CD14-positive monocyte (primary cell): ENCODE results near the gene PTPRD. TPM values are rescaled to one million over a fixed set of nuclear protein-coding genes. Genes with fewer than 3 reads are reported as not detected.

Experiments
- DNase-seq, 3 donors: peaks; one replicate each; pipeline ENCODE4 v3.0.0-alpha.2; 2011 to 2022
- H2AFZ ChIP-seq: 2 replicates; pipeline ENCODE4 v1.6.0; 2012; ENCODE audit warnings: mild to moderate bottlenecking, low read depth, low read length, inconsistent platforms; ENCODE audit not compliant: insufficient read depth, poor library complexity, severe bottlenecking
- H3K27ac ChIP-seq, 2 donors: 1 replicate in 1 of 2; 2 replicates in 1 of 2; pipeline ENCODE4 v1.5.1; 2012 to 2013; ENCODE audit warnings: low read length in 2 of 2, control low read depth in 1 of 2, inconsistent platforms in 1 of 2, low read depth in 1 of 2, mild to moderate bottlenecking in 1 of 2
- H3K27me3 ChIP-seq, 2 donors: one replicate each; pipeline versions ENCODE4 v1.6.0 to v1.6.1; 2011 to 2013; ENCODE audit warnings: low read length in 2 of 2; ENCODE audit not compliant: control insufficient read depth in 2 of 2, insufficient read depth in 2 of 2
- H3K36me3 ChIP-seq, 2 donors: replicated peaks in 1 of 2; 1 replicate in 1 of 2; 2 replicates in 1 of 2; pipeline versions ENCODE4 v1.5.1 to v1.6.1; 2012 to 2013; ENCODE audit warnings: low read length in 2 of 2, control low read depth in 1 of 2, inconsistent platforms in 1 of 2, mild to moderate bottlenecking in 1 of 2; ENCODE audit not compliant: insufficient read depth in 2 of 2, control insufficient read depth in 1 of 2
- H3K4me1 ChIP-seq, 2 donors: 1 replicate in 1 of 2; 2 replicates in 1 of 2; pipeline versions ENCODE4 v1.5.1 to v1.6.1; 2012 to 2013; ENCODE audit warnings: low read length in 2 of 2, control low read depth in 1 of 2, inconsistent platforms in 1 of 2, mild to moderate bottlenecking in 1 of 2, moderate library complexity in 1 of 2; ENCODE audit not compliant: insufficient read depth in 2 of 2, control insufficient read depth in 1 of 2
- H3K4me2 ChIP-seq: replicated peaks from 2 replicates; pipeline ENCODE3; 2012; ENCODE audit warnings: low read length, moderate library complexity, mild to moderate bottlenecking; ENCODE audit not compliant: poor library complexity, severe bottlenecking; ENCODE audit errors: extremely low read depth
- H3K4me3 ChIP-seq, 3 experiments: fragments of 200-600 bp in 1 of 3; sonication (generic) in 1 of 3; replicated peaks in 1 of 3; 1 replicate in 2 of 3; 2 replicates in 1 of 3; pipeline ENCODE4 v1.5.1; 2011 to 2013; ENCODE audit warnings: low read length in 3 of 3, mild to moderate bottlenecking in 3 of 3, control low read depth in 2 of 3, low read depth in 2 of 3, inconsistent platforms in 1 of 3, moderate library complexity in 1 of 3
- H3K79me2 ChIP-seq: 2 replicates; pipeline ENCODE4 v1.6.0; 2012; ENCODE audit warnings: mild to moderate bottlenecking, control low read depth, inconsistent platforms, low read length, moderate library complexity; ENCODE audit not compliant: insufficient read depth
- H3K9ac ChIP-seq: 2 replicates; pipeline ENCODE4 v1.6.0; 2017; ENCODE audit warnings: low read length, mild to moderate bottlenecking; ENCODE audit not compliant: insufficient read depth, poor library complexity, severe bottlenecking
- H3K9me3 ChIP-seq, 2 donors: replicated peaks in 1 of 2; 1 replicate in 1 of 2; 2 replicates in 1 of 2; pipeline versions ENCODE4 v1.5.1 to v1.6.1; 2012 to 2013; ENCODE audit warnings: low read length in 2 of 2, control low read depth in 1 of 2; ENCODE audit not compliant: control insufficient read depth in 1 of 2, insufficient read depth in 1 of 2
- H4K20me1 ChIP-seq: 2 replicates; pipeline ENCODE4 v1.6.0; 2012; ENCODE audit warnings: mild to moderate bottlenecking, low read length, control low read depth, moderate library complexity; ENCODE audit not compliant: insufficient read depth
- H3K27ac Mint-ChIP-seq, 7 donors: one replicate each; pipeline ENCODE4 v1.8.0; 2020; ENCODE audit warnings: mild to moderate bottlenecking in 7 of 7, mixed read lengths in 7 of 7, moderate library complexity in 6 of 7, inconsistent platforms in 2 of 7
- H3K27me3 Mint-ChIP-seq, 3 donors: one replicate each; pipeline ENCODE4 v1.8.0; 2021 to 2022; ENCODE audit warnings: low read depth in 3 of 3, mild to moderate bottlenecking in 3 of 3, mixed read lengths in 3 of 3, moderate library complexity in 3 of 3, inconsistent platforms in 1 of 3
- H3K36me3 Mint-ChIP-seq, 2 donors: one replicate each; pipeline ENCODE4 v1.8.0; 2020; ENCODE audit warnings: mixed read lengths in 2 of 2, inconsistent platforms in 1 of 2, mild to moderate bottlenecking in 1 of 2
- H3K4me1 Mint-ChIP-seq: one replicate; pipeline ENCODE4 v1.8.0; 2020; ENCODE audit warnings: mild to moderate bottlenecking, mixed read lengths
- H3K4me3 Mint-ChIP-seq, 2 donors: one replicate each; pipeline ENCODE4 v1.8.0; 2020; ENCODE audit warnings: mild to moderate bottlenecking in 2 of 2, mixed read lengths in 2 of 2, moderate library complexity in 1 of 2
- H3K9me3 Mint-ChIP-seq, 7 donors: one replicate each; pipeline ENCODE4 v1.8.0; 2020 to 2022; ENCODE audit warnings: mixed read lengths in 7 of 7, mild to moderate bottlenecking in 6 of 7, moderate library complexity in 6 of 7, inconsistent platforms in 2 of 7
- WGBS: methylation state at CpG from one replicate; pipeline ENCODE4 v1.1.5; 2013; ENCODE audit warnings: missing lambda C conversion rate; ENCODE audit not compliant: insufficient coverage; 5-methylcytosine and 5-hydroxymethylcytosine counted together
- intact Hi-C, 2 donors: fragments of 100-400 bp; cut with micrococcal nuclease; formaldehyde crosslinking; loops; one replicate each; pipeline versions ENCODE4 v1.15.0 to v1.15.1; 2023
- polyA plus RNA-seq, 3 donors: library from polyadenylated mRNA; depleted of rRNA in 1 of 3; unstranded in 2 of 3; stranded (reverse) in 1 of 3; fragments of 300-500 nt in 2 of 3; fragments of >200 nt in 1 of 3; fragmentation: Illumina TruSeq in 2 of 3; gene quantifications; 1 replicate in 2 of 3; 2 replicates in 1 of 3; pipeline ENCODE4 v1.2.3, GENCODE V29; 2012 to 2021
- TF ChIP-seq, protein P1 (sequence below): fragments of 200-600 bp; IDR thresholded peaks from one replicate; pipeline ENCODE4 v1.8.0; 2022; ENCODE audit warnings: antibody characterized with exemption, mild to moderate bottlenecking

The PTPRD gene
- polyA plus RNA-seq, 3 donors: not detected

DNA sequence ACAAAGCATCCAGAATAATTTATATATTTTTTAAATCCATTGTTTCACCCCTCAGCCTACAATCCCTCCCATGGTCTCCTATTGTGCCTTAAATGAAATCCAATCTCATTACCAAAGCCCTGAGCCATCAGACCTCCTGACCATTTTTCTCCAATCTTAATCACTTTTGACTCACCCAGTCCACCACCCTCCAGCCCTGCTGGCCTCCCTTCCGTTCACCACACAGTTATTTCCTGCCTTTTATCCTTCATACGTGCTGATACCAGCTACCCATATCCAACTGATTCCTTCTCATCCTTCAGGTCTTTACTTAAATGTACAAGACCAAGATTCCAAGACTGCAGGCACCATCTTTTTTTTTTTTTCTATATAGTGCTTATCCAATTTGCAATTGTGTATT is 1786.5 kb downstream of the PTPRD start:
- Histone ChIP-seq H3K4me2 (no peak overlapping the region), H3K27ac (no peak overlapping the region), H2AFZ (no peak overlapping the region), H4K20me1 (no peaks in the 10 kb centered on the region), H3K36me3 (no peaks in the 10 kb centered on the region), H3K79me2 (no peaks in the 10 kb centered on the region), H3K4me1 (no peaks in the 10 kb centered on the region), H3K27me3 (no peaks in the 10 kb centered on the region), H3K9ac (no peak overlapping the region), H3K9me3 (no peaks in the 10 kb centered on the region), H3K4me3 (no peak overlapping the region)
- intact Hi-C loops: no loop called here
- H3K9me3 Mint-ChIP-seq: peaks cover 6 to 14% (median 10%) of the 10 kb centered on the region in 7 donors
- TF ChIP-seq, protein P1, sequence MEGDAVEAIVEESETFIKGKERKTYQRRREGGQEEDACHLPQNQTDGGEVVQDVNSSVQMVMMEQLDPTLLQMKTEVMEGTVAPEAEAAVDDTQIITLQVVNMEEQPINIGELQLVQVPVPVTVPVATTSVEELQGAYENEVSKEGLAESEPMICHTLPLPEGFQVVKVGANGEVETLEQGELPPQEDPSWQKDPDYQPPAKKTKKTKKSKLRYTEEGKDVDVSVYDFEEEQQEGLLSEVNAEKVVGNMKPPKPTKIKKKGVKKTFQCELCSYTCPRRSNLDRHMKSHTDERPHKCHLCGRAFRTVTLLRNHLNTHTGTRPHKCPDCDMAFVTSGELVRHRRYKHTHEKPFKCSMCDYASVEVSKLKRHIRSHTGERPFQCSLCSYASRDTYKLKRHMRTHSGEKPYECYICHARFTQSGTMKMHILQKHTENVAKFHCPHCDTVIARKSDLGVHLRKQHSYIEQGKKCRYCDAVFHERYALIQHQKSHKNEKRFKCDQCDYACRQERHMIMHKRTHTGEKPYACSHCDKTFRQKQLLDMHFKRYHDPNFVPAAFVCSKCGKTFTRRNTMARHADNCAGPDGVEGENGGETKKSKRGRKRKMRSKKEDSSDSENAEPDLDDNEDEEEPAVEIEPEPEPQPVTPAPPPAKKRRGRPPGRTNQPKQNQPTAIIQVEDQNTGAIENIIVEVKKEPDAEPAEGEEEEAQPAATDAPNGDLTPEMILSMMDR: no peak
- 82% methylated on average over 2 of the region's 2 CpGs for WGBS
- no peaks in the 10 kb centered on the region for H3K36me3 Mint-ChIP-seq
- no peak overlapping the region for H3K4me3 Mint-ChIP-seq
- DNase-seq: no peak
- no peaks in the 10 kb centered on the region for H3K27me3 Mint-ChIP-seq
- H3K4me1 Mint-ChIP-seq: peaks cover 2% of the 10 kb centered on the region
- no peak overlapping the region for H3K27ac Mint-ChIP-seq

DNA sequence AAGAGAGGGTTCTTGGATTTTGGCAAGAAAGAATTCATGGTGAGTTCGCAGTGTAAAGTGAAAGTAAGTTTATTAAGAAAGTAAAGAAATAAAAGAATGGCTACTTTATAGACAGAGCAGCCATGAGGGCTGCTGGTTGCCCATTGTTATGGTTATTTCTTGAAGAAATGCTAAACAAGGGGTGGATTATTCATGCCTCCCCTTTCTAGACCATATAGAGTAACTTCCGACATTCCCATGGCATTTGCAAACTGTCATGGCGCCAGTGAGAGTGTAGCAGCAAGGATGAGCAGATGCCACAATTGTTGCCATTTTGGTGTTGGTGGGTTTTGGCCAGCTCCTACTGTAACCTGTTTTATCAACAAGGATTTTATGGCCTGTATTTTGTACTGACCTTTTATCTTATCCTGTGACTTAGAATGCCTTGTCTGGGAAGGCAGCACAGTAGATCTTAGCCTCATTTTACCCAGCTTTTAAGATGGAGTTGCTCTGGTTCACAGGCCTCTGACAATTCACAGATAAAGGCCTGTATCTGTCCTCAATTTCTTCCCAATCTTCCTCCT is 1787.1 kb downstream of the PTPRD start:
- H3K79me2 ChIP-seq: no peaks in the 10 kb centered on the region
- peaks cover 2% of the 10 kb centered on the region for H3K4me1 Mint-ChIP-seq
- H3K27me3 Mint-ChIP-seq: no peaks in the 10 kb centered on the region
- H3K36me3 Mint-ChIP-seq: no peaks in the 10 kb centered on the region
- no peak overlapping the region for H3K4me3 Mint-ChIP-seq
- H3K9me3 Mint-ChIP-seq: peaks cover 6 to 14% (median 10%) of the 10 kb centered on the region in 7 donors
- no peak for DNase-seq
- no peak overlapping the region for H3K27ac ChIP-seq
- TF ChIP-seq, protein P1: no peak
- H3K9me3 ChIP-seq: no peaks in the 10 kb centered on the region
- H3K4me3 ChIP-seq: no peak overlapping the region
- no peaks in the 10 kb centered on the region for H3K27me3 ChIP-seq
- no peaks in the 10 kb centered on the region for H4K20me1 ChIP-seq
- no peak overlapping the region for H3K4me2 ChIP-seq
- H2AFZ ChIP-seq: no peak overlapping the region
- H3K9ac ChIP-seq: no peak overlapping the region
- no peaks in the 10 kb centered on the region for H3K36me3 ChIP-seq
- 40% methylated on average over 1 of the region's 3 CpGs for WGBS
- H3K27ac Mint-ChIP-seq: no peak overlapping the region
- intact Hi-C loops: no loop called here
- H3K4me1 ChIP-seq: no peaks in the 10 kb centered on the region
